NCI-H1694 (cell line): ENCODE results near the gene NTRK1.

ENCODE experiments used
- DNase-seq: peaks from one replicate; lab custom pipeline; 2025; lab: John Stamatoyannopoulos, UW

The NTRK1 gene

DNA sequence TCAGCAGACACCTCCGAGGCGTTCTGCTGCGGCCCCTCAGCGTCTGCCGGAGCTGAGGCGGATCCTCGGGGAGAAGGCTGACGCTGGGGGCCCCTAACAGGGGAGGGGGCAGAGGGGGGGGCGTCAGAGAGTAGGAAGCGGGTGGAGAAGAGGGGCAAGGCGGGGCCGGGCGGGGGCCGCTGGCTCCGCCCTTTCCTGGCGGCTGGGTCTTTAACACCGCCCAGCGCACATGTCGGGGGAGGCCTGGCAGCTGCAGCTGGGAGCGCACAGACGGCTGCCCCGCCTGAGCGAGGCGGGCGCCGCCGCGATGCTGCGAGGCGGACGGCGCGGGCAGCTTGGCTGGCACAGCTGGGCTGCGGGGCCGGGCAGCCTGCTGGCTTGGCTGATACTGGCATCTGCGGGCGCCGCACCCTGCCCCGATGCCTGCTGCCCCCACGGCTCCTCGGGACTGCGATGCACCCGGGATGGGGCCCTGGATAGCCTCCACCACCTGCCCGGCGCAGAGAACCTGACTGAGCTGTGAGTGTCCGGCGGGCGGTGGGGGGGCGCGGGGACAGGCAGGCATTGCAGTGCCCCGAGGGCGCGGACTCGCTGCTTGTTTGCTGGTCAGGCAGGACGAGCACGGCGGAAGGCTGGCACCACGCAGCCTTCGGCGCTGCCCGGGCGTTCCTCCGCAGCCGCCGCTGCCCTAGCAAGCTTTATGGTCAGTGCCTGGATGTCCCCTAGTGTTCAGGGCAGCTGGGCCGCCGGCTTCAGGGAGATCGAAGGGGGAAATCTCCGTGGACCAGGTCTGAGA is at the start of gene NTRK1:
Gene NTRK1 (plus strand): TSS at position 238 of the 796 bp plus-strand sequence. CDS start 70 bp downstream, at position 308.
- peak; percentile 92 for DNase-seq

DNA sequence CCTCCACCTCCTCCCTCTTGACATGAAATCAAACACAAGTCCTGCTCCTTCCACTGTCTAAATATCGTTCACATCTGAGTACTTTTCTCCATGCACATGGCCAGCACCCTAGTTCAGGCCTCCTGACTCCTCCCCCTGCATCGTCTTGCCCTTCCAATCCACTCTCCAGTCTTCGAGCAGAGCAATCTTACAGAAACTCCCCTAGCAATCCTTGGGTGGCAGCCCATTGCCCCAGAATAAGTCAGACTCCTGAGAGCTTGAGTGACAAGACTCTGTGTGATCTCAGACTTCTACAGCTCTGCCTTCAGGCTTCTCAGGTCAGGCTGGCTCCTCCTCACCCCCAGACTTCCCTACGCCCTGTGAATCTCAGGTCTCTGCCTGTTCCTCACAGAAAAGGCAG is 49.5 kb upstream of the NTRK1 start:
- DNase-seq = no peak

DNA sequence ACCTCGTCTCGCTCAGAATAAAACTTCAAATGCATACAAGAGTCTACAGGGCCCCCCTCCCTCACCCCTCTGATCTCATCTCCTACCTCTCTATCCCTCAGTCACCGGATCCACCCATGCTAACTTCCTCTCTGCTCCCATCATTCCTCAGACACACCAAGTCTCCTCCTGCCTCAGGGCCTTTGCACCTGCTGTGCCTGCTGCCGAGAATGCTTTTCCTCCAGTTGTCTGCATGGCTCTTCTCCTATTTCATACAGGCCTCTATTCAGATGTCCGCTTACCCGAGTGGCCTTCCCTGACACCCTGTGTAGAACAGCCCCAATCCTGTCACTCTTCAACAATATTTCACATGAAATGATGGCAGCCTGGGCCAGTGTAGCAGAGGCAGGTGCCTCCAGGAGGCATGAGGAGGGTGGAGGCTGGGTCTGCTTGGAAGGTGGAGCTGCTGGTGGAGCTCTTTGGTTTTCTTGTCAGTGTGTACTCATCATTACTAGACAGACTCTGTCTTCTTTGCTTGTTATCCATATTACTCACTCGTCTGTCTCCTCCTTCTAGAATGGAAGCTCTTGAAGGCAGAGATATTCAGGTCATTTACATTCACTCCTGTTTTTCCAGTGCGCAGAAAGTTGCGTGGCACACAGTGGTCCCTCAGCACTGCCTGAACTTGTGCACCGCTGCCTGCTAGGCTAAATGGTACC is 48.2 kb upstream of the NTRK1 start:
- DNase-seq = no peak

DNA sequence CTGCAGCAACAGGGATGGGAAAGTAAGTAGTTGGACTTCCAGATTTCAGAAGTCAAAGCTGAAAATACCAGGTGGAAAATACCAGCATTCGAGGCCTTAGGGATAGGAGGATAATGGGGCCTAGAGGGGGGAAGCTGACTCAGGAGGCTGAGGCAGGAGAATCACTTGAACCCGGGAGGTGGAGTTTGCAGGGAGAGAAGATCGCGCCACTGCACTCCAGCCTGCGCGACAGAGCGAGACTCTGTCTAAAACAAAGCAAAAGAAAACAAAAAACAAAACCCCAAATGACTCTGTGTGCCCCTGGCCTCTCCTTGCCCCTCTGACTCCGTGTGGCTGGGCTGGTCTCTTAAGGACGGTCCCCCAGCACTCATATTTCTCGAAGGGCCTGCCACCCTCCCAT is 47.4 kb upstream of the NTRK1 start:
- no peak for DNase-seq

DNA sequence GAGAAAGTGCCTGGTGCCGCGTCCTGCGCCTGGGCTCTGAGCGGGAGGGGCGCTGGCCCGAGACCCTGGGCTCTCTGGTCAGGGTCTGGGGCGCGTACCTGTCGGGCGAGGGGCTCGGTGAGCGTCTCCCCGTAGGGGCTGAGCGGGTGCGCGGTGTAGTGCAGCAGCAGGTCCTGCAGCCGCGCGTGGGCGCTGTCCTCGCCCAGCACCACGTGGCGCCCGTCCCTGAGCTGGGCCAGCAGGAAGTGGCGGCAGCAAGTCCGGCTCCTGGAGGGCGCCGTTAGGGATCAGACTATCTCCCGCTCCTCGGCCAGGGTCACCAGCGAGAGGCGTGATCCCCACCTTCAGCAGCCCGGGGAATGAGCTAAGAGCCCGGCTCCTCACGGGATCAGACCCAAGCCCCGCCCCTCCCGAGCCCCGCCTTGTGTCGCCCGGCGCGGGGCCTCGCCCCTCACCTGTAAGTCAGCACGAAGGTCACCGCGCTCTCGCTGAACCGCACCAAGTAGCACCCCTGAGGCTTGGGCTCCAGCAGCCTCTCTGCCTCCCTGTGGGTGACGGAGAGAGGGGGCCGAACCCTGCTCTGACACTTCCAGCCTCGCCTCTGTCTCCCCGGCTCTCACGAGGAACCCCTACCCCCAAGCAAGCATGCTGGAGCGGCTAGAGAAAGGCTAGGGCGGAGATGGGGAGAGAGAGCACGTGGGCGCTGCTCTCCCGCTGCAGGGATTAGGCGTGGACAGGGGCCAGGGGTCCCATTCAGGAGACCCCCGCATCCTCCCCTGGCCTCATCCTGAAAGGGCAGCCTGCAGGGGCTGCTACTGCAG is 46.7 kb upstream of the NTRK1 start:
- no peak for DNase-seq

DNA sequence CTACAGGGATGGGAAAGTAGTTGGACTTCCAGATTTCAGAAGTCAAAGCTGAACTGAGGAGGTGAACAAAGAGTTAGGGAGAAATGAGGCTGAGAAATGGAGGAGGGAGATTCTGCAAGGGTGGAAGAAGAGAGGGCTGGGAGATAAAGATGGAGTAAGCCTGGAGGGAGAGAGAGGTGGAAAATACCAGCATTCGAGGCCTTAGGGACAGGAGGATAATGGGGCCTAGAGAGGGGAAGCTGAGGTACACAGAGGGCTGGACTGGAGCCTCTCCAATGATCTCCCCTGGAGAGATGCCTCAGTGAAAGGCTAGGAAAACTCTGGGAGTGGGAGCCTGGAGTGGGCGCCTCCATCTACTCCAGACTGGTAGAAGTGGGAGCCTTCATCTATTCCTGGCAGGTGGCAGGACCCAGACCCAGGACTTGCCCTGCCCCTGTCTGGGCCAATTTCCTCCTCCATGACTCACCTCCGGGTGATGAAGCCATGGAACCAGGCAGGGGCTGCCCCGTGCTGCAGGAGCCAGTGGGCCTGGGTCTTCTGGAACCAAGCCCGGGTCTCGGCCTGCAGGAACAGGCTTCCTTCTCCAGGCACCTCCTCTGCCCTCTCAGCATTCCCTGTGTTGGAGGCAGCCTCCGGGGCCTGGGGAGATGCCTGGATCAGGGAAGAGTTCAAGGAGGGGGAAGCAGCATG is 45.9 kb upstream of the NTRK1 start:
- DNase-seq = no peak

DNA sequence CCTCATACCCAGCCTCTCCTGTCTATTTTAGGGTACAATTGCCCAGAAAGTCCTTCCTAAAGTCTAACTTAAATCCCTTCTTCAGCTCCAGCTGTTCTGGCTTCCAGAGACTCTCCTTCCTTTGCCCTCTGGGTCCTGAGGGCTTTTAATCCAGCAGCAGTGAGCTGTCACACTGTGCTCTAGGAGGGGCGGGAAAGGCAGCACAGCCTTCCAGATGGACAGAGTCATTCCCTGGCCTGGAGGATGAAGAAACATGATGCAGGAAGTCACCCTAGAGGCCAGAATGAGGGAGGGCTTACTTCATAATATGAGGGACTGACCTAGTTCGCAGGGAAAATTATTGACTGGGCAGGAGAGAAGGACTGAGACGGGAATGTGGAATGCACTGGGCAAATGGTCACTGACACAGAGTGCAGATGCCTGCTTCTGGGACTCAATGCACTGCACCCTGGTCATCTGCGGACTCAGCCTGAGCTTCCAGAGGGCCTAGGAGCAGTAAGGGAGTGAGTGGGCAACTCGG is 45.3 kb upstream of the NTRK1 start:
- no peak for DNase-seq

DNA sequence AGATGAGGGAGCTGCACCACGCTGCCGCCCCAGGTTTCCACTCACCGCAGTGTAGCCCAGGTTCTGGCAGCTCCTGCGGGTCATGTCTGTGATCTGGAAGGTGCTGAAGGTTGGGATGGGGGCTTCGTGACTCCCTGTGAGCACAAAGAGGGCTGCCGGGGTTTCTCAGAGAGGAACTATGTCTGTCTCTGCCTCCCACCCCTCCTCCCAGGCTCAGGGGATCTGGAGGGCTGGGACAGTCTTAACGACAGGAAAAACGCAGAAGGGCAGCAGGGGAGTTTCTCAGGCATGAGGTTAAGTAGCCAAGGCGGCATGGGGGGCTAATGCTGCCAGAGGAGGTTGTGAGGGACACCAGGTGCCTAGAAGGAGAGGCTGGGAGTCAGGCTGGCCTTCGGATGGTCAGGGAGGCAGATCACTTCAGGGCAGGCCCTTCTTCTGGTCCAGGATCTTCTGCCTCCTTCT is 44.7 kb upstream of the NTRK1 start:
- no peak for DNase-seq

DNA sequence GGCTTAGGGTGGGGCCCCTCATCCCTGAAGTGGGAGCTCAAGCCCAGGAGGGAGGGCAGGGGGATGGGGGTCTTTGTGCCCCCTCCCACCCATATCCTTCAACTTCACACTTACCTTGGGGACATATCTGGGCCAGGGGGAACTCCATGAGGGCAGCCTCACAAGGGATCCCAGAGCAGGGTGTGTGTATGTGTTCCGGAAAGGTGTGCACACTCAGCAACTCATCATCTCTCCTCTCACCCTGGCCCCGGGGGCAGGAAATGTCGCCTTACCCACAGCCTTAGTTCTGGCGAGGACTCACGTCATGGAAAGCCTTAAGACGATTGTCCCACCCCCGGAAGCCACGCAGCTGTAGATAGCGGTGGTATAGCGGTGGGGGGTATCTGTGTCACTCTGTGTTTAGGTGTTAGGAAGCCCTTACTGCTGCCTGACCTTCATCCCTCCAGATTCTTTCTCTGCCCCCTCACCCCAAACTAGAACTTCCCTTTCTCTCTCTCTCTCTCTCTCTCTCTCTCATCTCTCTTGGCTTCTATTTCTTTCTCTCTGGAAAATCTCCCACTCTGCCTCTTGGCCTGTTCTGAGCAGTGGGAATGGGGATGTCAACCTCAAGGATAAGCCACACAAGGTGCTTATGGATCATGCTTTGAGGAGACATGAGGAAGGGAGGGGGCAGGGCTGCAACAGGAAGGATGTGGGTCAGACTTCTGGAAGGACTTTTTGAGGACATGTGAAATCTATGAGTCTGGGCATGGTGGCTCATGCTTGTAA is 43.9 kb upstream of the NTRK1 start, which contains the start of gene SH2D2A:
Gene SH2D2A (minus strand): TSS at position 288 of the 768 bp plus-strand sequence. CDS start 140 bp downstream, at position 148.
- DNase-seq = no peak

DNA sequence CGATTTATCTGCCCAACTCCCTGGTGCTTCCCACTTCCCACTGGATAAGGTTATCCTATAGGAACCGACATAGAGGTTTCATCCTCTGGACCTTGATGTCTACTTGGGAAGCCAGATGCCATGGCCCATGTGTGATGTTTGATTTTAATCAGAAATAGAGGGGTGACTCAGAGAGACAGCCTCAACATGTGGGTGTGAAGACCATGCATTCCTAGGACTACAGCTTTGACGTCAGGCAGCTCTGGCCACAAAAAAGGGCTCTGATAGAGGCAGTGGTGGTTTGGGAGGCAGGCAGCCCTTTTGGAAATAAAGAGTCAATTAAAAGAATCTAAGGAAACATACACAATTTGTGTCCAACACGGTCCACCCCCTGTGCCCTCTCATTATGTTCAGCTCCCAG is 38.9 kb upstream of the NTRK1 start:
- no peak for DNase-seq

DNA sequence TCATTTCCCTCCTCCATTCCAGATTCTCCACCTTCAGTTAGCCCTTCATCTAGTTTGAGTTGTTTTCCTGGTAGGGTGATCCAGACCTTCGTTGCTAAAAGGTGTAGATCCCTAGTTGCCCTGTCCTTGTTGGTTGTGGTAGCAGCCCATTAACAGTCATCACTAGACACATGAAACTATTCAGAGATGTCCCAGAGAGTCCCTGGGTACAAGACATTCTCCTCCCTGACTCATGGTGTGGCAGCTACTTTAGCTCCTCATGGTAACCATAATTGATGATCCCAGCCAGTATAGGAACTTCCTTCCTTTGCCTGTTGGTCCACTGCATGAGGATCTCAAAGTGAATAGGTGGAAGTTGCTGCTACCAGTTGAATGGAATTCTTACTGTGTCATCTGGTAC is 38.0 kb upstream of the NTRK1 start:
- DNase-seq = no peak

DNA sequence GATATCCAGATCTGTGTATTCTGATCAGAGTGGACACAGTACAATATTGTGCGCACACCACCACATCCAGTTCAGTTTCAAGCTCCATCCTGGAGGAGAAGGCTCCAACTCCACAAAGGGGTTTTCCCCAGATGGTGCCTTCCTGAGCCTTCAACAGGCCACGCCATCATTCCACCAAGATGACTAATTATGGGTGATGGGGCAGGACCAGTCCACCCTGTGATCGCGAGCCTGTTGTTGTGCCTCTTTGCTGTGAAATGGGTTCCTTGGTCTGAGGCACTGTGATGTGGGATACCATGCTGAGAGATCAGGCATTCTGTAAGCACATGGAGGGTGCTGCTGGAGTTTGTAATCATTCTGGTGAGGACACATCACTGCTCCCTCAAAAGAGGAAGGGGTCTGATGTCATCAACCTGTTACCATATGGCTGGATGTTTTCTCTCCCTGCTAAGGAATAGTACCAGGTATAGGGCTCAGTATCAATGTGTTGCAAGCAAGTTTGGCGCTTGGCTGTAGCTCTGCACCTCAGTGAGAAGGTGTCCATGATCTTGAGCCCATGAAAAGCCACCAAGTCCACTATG is 37.4 kb upstream of the NTRK1 start:
- no peak for DNase-seq

DNA sequence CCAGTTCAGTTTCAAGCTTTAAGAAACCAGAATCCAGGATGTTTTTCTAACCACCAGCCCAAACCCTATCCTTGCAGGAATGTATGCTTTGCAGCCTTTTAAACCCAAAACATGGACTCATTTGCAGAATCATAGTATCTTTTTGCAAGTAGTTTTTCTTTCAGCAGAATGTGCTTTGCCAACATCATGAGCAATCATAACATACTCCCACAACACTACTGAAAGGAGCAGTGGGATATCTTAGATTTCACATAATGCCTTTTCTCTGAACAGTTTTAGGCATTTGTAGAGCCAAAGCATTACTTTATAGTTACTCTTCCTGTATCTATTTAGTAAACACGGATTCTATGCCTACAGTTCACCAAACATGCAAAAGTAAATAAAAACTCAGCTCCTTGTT is 34.0 kb upstream of the NTRK1 start:
- no peak for DNase-seq

DNA sequence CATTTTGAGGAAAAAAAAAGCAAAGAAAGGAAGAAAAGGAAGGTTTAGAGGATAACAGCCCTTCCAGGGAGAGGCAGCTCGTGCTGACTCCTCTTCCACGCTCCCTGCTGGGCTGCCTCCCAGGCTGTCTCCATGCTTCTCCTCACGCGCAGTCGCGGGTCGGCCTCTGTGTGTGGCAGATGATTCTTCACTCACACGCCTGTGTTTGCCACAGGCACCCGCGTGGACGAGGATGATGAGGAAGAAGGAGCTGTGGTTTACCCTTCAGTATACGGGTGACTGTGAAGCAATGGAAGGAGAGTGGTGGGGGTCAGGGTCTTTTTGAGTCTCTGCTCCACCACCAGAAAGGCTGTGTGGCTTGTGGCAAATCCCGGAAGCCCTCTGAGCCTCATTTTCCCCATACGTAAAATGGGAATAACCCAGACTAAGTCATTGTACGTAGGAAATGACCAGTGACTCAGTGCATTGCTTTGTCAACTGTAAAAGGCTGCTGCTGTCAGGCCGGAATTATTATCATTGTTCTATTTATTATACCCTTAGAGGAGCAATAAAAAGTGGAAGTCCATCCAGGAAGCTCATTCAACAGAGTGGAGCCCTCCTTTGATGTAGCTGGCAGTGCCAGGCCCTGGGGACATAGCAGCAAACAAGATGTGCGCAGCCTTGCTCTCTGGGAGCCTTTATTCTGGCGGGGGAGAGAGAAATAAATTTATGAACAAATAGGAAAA is 32.1 kb upstream of the NTRK1 start:
- no peak for DNase-seq

DNA sequence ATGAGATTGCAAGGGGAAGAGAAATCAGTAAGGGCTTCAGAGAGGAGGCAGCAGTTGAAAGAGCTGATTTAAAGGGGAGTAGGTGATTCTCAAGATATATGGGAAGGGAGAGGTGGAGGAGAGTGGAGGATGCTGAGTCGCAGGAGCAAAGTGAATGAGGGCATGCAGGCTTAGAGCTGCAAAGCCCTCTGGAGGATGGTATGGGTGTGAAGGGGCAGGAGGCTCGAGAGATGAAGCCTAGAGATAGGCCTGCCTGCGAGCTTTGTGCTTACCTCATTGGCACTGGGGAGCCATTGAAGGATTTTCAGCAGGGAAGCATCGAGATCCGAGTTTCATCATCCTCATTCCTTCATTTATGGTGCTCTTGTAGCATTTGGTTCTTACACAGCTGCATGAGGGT is 28.2 kb upstream of the NTRK1 start:
- DNase-seq = no peak

DNA sequence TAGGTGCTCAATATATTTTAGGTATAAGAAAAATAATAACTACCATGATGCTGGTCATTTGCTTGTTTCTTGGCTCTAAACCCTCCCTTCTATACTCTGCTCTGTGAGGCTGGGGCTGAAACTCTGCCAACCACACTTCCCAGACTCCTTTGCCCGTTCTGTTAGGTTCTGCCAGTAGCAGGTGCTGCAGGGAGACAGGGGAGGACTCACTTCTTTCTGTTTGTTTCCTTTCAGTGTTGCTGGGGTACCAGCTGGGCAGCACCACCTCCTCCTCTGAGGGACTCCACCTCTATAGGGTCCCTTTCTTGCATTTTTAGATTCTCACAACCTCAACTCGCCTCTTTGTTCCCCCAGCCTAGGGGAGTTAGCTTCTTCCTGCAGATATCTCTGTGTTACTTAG is 27.1 kb upstream of the NTRK1 start:
- no peak for DNase-seq

DNA sequence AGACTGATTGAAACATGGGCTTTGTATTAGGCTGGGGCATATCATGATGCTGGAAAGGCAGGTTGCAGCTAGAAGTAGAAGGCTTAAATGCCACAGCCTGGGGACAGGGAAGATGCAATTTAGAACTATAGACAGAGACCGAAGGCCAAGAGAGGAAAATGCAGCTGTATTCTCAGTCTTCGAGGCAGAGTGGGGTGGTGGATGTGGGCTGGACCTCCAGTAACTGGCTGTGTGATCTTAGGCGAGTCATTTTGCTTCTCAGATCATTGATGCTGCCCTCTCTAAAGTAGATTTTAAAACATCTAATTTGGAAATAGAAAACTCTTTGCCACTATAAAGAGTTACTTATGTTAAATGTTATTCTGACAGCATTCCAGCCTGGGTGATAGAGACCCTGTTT is 26.3 kb upstream of the NTRK1 start:
- DNase-seq = no peak

DNA sequence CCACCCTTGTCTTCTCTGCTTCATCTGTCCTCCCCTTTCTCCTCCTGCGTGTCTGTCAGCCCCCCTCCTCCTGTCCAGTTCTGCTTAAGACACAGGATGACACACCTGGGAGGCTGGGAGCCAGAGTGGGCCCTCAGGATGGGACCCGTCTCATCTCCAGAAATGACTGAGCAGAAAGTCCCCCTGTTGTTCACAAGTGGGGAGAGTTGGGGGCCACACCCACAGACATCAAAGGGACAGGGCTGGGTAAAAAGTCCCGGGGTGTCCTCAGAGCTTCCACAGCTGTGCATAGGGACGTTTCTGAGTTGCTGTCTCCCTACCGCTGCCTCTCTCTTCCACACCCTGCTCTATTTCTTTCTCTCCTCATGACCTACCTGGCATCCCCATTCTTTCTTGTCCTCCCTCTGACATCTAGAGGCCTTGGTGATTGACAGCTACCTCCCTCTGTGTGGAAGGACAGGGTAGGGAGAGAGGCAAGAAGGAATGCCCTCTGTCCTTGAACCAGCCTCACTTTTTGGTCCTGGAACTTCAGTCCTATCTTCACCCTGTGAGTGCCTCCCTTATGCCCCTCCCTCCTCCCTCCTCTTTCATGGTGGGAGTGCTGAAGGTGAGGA is 24.5 kb upstream of the NTRK1 start:
- no peak for DNase-seq

DNA sequence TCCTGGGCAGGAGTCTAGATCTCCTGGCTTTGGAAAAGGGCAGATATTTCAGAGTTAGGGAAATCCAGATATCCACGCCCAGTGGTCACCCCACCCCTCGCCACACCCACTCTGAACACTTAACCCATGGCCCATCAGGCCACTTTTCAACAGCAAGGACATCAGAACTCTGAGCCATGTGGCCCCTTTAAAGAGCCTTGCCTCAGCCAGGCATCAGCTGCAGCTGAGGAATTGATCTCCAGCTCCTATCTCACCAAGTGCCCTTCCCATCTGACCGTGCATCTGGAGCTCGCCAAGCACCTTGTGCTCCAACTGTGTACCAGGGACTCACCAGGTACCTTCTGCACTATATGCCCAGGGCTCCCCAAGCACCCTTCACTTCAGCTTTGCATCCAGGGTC is 23.8 kb upstream of the NTRK1 start:
- no peak for DNase-seq
